Measurements from ENCODE around the gene IL19.
"Not testable (repeated sequence)": the region's sequence is repeated elsewhere in the genome, so short reads cannot be mapped to it uniquely, and the experiment has no call there.

IL19 gene

GRCh38 chr1:206776229-206776628 is 5.7 kb downstream of the IL19 start:
- TF ChIP-seq ZFP3 (CRISPR knock-in tag; IDR thresholded peaks at IDR 0.05) (no peak), ZFP30 (CRISPR knock-in tag; IDR thresholded peaks at IDR 0.05) (no peak), ARNTL (CRISPR knock-in tag; IDR thresholded peaks at IDR 0.05; ENCODE audit: borderline replicate concordance, low read depth) (no peak), TCF4 (CRISPR knock-in tag; IDR thresholded peaks at IDR 0.05; ENCODE audit: borderline replicate concordance) (no peak)

DNA sequence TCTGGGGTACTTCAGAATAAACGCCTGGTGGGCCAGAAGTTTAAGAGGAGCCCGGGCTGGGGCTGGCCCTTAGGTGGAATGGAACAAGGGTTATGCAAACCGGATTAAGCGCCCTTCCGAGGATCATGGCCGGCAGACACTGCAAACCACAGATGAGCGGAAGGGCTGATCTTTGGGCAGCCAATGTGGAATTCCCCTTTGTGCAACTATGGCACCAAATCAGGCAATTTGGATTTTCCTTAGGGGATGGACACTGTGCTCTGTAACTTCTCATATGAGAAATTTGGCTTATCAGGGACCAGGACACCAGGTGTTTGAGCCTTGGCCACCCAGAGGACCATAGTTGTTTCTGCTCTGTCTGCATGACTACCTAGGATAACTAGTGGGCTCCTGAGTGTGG is 7.5 kb downstream of the IL19 start:
- ATAC-seq = no peak
- TF ChIP-seq PPARA (CRISPR knock-in tag; IDR thresholded peaks at IDR 0.05; ENCODE audit: borderline replicate concordance) = no peak
- no peak for TF ChIP-seq BACH2 (CRISPR knock-in tag; IDR thresholded peaks at IDR 0.05; ENCODE audit: borderline replicate concordance)
- no peak for TF ChIP-seq ZFP30 (CRISPR knock-in tag; IDR thresholded peaks at IDR 0.05)
- TF ChIP-seq RARB (CRISPR knock-in tag; IDR thresholded peaks at IDR 0.05) = no peak
- no peak for TF ChIP-seq ISL1 (CRISPR knock-in tag; IDR thresholded peaks at IDR 0.05)
- TF ChIP-seq ARNTL (CRISPR knock-in tag; IDR thresholded peaks at IDR 0.05; ENCODE audit: borderline replicate concordance, low read depth) = no peak
- no peak for TF ChIP-seq CSRNP3 (CRISPR knock-in tag; IDR thresholded peaks at IDR 0.05)
- no peak for TF ChIP-seq ZC3H10 (CRISPR knock-in tag; IDR thresholded peaks at IDR 0.05)
- TF ChIP-seq ZNF70 (CRISPR knock-in tag; IDR thresholded peaks at IDR 0.05) = no peak
- TF ChIP-seq ZFP3 (CRISPR knock-in tag; IDR thresholded peaks at IDR 0.05) = no peak
- TF ChIP-seq SNAI2 (CRISPR knock-in tag; IDR thresholded peaks at IDR 0.05) = no peak
- TF ChIP-seq, protein P1, sequence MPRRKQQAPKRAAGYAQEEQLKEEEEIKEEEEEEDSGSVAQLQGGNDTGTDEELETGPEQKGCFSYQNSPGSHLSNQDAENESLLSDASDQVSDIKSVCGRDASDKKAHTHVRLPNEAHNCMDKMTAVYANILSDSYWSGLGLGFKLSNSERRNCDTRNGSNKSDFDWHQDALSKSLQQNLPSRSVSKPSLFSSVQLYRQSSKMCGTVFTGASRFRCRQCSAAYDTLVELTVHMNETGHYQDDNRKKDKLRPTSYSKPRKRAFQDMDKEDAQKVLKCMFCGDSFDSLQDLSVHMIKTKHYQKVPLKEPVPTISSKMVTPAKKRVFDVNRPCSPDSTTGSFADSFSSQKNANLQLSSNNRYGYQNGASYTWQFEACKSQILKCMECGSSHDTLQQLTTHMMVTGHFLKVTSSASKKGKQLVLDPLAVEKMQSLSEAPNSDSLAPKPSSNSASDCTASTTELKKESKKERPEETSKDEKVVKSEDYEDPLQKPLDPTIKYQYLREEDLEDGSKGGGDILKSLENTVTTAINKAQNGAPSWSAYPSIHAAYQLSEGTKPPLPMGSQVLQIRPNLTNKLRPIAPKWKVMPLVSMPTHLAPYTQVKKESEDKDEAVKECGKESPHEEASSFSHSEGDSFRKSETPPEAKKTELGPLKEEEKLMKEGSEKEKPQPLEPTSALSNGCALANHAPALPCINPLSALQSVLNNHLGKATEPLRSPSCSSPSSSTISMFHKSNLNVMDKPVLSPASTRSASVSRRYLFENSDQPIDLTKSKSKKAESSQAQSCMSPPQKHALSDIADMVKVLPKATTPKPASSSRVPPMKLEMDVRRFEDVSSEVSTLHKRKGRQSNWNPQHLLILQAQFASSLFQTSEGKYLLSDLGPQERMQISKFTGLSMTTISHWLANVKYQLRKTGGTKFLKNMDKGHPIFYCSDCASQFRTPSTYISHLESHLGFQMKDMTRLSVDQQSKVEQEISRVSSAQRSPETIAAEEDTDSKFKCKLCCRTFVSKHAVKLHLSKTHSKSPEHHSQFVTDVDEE (CRISPR knock-in tag; IDR thresholded peaks at IDR 0.05) = no peak
- no peak for TF ChIP-seq CSDC2 (CRISPR knock-in tag; IDR thresholded peaks at IDR 0.05)
- no peak for TF ChIP-seq ESRRG (CRISPR knock-in tag; IDR thresholded peaks at IDR 0.05)

More at GRCh38 chr1:206776229-206776628, 5.7 kb downstream of the IL19 start:
- ATAC-seq = no peak

- ATAC-seq = not testable (repeated sequence)
Measured at GRCh38 chr1:206778911-206779310, 8.3 kb downstream of the IL19 start.

DNA sequence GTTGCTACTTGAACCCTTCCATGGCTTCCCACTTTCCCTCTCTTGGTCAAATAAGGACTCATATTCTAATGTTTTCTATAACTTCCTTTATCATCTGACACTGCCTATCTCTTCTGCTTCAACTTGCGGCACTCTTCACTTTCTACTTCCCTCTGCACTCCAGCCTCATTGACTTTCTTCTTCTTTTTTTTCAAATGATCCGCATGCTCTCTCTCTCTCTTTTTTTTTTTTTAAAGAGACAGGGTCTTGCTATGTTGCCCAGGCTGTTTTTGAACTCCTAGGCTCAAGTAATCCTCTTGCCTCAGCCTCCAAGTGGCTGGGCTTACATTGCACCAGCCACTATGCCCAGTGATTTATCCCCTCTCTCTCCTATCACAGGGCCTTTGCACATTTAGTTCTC is 9.1 kb downstream of the IL19 start:
- no peak for ATAC-seq
- TF ChIP-seq CSRNP3 (CRISPR knock-in tag; IDR thresholded peaks at IDR 0.05) = no peak
- TF ChIP-seq OSR1 (CRISPR knock-in tag; IDR thresholded peaks at IDR 0.05) = no peak
- TF ChIP-seq ZNF8 (CRISPR knock-in tag; IDR thresholded peaks at IDR 0.05) = no peak
- TF ChIP-seq CSDC2 (CRISPR knock-in tag; IDR thresholded peaks at IDR 0.05) = no peak
- TF ChIP-seq ZNF565 (CRISPR knock-in tag; conservative IDR thresholded peaks at IDR 0.05; ENCODE audit: low read depth) = no peak
- no peak for TF ChIP-seq BACH2 (CRISPR knock-in tag; IDR thresholded peaks at IDR 0.05; ENCODE audit: borderline replicate concordance)

GRCh38 chr1:206782448-206782847 is 11.9 kb downstream of the IL19 start:
- no peak for ATAC-seq
- TF ChIP-seq CSDC2 (CRISPR knock-in tag; IDR thresholded peaks at IDR 0.05) = no peak
- TF ChIP-seq TCF4 (CRISPR knock-in tag; IDR thresholded peaks at IDR 0.05; ENCODE audit: borderline replicate concordance) = no peak
- no peak for TF ChIP-seq ZC3H10 (CRISPR knock-in tag; IDR thresholded peaks at IDR 0.05)
- TF ChIP-seq, protein P1 (CRISPR knock-in tag; IDR thresholded peaks at IDR 0.05) = no peak
- TF ChIP-seq PPARA (CRISPR knock-in tag; IDR thresholded peaks at IDR 0.05; ENCODE audit: borderline replicate concordance) = no peak
- no peak for TF ChIP-seq ZNF565 (CRISPR knock-in tag; conservative IDR thresholded peaks at IDR 0.05; ENCODE audit: low read depth)
- TF ChIP-seq SNAI2 (CRISPR knock-in tag; IDR thresholded peaks at IDR 0.05) = no peak
- TF ChIP-seq ZFP30 (CRISPR knock-in tag; IDR thresholded peaks at IDR 0.05) = no peak
- TF ChIP-seq CSRNP3 (CRISPR knock-in tag; IDR thresholded peaks at IDR 0.05) = no peak
- TF ChIP-seq, protein P2, sequence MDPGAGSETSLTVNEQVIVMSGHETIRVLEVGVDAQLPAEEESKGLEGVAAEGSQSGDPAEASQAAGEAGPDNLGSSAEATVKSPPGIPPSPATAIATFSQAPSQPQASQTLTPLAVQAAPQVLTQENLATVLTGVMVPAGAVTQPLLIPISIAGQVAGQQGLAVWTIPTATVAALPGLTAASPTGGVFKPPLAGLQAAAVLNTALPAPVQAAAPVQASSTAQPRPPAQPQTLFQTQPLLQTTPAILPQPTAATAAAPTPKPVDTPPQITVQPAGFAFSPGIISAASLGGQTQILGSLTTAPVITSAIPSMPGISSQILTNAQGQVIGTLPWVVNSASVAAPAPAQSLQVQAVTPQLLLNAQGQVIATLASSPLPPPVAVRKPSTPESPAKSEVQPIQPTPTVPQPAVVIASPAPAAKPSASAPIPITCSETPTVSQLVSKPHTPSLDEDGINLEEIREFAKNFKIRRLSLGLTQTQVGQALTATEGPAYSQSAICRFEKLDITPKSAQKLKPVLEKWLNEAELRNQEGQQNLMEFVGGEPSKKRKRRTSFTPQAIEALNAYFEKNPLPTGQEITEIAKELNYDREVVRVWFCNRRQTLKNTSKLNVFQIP (CRISPR knock-in tag; IDR thresholded peaks at IDR 0.05; ENCODE audit: borderline replicate concordance, low read depth) = no peak
- TF ChIP-seq PATZ1 (CRISPR knock-in tag; IDR thresholded peaks at IDR 0.05; ENCODE audit: borderline replicate concordance) = no peak
